ENCODE measurements around the gene ALDH3A1.

ALDH3A1 gene

DNA sequence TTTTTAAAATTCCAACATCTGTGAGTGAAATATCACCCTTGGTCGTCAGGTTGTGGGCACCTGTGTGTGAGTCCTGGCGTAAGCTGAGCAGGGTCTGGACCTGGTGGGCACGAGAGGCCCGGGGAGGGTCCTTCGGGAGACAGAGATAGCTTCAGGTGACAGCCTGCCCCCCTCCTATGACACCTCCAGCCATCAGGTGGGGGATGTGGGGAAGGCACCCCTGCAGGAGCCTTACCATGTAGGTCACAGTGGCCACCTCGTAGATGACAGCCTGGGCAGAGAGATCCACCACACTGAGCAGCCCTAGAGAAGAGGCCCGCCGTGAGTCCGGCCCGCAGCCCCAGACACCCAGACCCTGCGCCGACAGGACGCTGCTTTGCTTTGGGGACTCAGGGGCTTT, 42.9 kb downstream of the ALDH3A1 start:
- no peak for TF ChIP-seq CTCF (IDR thresholded peaks at IDR 0.05; ENCODE audit: low read depth, low read length, missing control alignments)
- in situ Hi-C loops (cut with HindIII; ENCODE audit: low sequenced_read_pairs) = no loop called here
- no peak for DNase-seq (ENCODE audit: low read depth)
- H3K4me3 ChIP-seq (ENCODE audit: low read depth, low read length) = no peak overlapping the region

- no peak for DNase-seq (ENCODE audit: low read depth)
- no peak overlapping the region for H3K4me3 ChIP-seq (ENCODE audit: low read depth, low read length)
- TF ChIP-seq CTCF (IDR thresholded peaks at IDR 0.05; ENCODE audit: low read depth, low read length, missing control alignments) = no peak
- in situ Hi-C loops (cut with HindIII; ENCODE audit: low sequenced_read_pairs) = no loop called here
These were observed 44.1 kb downstream of the ALDH3A1 start for GRCh38 chr17:19703828-19704613.

DNA sequence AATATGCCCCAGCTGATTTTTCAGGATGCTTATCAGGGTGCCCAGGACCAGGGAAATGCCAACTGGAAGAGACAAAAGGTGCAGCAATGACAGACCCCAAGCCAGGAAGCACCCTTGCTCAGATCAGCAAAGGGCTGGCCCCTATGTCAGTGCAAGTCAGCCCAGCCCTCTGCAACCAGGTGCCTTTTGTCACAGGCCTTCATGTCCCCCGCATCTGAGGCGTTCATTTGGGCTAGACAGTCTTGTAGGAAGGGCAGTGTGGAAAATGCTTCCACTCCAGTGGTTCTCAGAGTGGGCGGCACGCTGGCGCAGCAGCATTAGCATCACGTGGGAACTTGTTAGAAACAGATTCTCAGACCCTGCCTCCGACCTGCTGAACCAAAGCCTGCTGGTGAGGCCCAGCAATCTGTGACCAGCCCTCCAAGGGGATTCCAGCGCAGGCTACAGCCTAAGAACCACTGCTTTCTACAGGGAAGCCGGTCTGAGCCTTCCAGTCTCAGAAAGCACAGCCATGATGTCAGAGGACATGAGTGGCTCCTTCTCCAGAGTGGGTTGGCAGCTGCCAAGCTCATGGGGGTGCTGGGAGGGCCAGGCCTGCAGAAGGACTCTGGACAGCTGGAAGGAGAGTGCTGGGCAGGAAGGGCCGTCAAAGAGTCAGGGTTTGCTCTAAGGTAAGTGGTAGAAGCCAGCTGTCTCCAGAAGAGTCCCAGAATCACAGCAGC, 44.8 kb downstream of the ALDH3A1 start:
- in situ Hi-C loops (cut with HindIII; ENCODE audit: low sequenced_read_pairs) = no loop called here
- no peak for TF ChIP-seq CTCF (IDR thresholded peaks at IDR 0.05; ENCODE audit: low read depth, low read length, missing control alignments)
- no peak for DNase-seq (ENCODE audit: low read depth)
- no peak overlapping the region for H3K4me3 ChIP-seq (ENCODE audit: low read depth, low read length)

- in situ Hi-C loops (cut with HindIII; ENCODE audit: low sequenced_read_pairs) = no loop called here
These were observed 45.9 kb downstream of the ALDH3A1 start for GRCh38 chr17:19702217-19702641.

More at GRCh38 chr17:19702217-19702641, 45.9 kb downstream of the ALDH3A1 start:
- DNase-seq (ENCODE audit: low read depth) = no peak
- no peak overlapping the region for H3K4me3 ChIP-seq (ENCODE audit: low read depth, low read length)
- no peak for TF ChIP-seq CTCF (IDR thresholded peaks at IDR 0.05; ENCODE audit: low read depth, low read length, missing control alignments)
